ENCODE results near the gene MICAL2.

Gene MICAL2

DNA sequence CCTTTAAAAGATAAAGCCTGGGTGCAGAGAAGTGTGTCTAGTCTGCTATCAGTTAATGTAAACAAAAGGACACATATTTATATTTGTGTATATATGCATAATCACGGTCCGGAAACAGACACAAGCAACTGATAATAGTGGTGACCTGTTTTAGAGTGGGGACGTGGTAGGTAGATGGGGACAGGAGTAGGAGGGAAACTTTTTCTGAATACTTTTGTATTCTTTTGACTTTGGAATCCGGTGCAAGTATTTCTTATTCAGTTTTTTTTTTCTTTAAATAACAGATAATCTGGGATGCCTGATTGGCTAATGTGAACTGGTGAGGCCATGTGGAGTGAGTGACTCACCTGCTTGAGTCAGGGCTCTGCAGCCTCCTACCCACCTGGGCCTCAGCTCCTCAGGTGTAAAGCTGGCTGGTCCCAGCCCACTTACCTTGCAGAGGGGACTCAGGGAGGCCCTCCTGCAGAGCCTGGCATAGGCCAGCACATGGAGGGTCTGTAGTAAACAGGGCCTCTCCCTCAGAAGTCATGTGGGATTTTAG, 15.3 kb downstream of the MICAL2 start:
- H3K4me3 ChIP-seq (ENCODE audit: low read depth, low read length), result no peak overlapping the region
- TF ChIP-seq, protein P1, sequence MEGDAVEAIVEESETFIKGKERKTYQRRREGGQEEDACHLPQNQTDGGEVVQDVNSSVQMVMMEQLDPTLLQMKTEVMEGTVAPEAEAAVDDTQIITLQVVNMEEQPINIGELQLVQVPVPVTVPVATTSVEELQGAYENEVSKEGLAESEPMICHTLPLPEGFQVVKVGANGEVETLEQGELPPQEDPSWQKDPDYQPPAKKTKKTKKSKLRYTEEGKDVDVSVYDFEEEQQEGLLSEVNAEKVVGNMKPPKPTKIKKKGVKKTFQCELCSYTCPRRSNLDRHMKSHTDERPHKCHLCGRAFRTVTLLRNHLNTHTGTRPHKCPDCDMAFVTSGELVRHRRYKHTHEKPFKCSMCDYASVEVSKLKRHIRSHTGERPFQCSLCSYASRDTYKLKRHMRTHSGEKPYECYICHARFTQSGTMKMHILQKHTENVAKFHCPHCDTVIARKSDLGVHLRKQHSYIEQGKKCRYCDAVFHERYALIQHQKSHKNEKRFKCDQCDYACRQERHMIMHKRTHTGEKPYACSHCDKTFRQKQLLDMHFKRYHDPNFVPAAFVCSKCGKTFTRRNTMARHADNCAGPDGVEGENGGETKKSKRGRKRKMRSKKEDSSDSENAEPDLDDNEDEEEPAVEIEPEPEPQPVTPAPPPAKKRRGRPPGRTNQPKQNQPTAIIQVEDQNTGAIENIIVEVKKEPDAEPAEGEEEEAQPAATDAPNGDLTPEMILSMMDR (IDR thresholded peaks at IDR 0.05; ENCODE audit: borderline replicate concordance, insufficient read depth, low read depth, low read length), result no peak

DNA sequence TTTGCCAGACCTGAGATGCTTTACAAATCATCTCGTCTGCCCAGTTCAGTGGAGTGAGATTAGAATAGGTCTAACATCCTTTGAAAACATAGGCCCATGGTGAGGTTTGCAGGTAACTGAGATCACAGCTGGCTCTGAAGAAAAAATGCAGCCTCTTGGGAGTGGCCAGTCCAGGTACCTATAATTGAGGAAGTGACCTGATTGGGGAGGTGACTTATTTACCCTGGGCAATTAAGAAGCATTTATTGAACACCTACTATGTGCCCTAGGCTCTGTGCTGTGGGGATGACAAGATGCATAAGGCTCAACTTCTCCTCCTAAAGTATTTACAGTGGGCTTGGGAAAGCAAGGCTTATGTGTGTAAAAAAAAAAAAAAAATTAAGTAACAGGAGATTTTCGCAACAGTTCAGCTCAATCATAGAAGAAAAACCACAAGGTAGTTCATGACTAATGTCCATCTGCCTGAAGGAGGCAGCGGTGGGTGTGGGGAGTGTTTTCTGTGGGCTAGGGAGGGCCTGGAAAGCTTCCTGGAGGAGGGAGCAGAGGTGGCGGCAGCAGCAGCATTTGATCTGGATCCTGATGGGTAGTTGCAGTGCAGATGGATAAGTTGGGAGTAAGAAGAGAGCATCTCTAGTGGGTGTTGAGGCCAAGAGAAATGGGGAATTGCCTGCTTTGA, 16.1 kb downstream of the MICAL2 start:
- no peak overlapping the region for H3K4me3 ChIP-seq (ENCODE audit: low read depth, low read length)
- TF ChIP-seq, protein P1 (IDR thresholded peaks at IDR 0.05; ENCODE audit: borderline replicate concordance, insufficient read depth, low read depth, low read length), result no peak

GRCh38 chr11:12127206-12127898, 17.0 kb downstream of the MICAL2 start:
- TF ChIP-seq, protein P1 (IDR thresholded peaks at IDR 0.05; ENCODE audit: borderline replicate concordance, insufficient read depth, low read depth, low read length), result no peak
- H3K4me3 ChIP-seq (ENCODE audit: low read depth, low read length), result no peak overlapping the region

DNA sequence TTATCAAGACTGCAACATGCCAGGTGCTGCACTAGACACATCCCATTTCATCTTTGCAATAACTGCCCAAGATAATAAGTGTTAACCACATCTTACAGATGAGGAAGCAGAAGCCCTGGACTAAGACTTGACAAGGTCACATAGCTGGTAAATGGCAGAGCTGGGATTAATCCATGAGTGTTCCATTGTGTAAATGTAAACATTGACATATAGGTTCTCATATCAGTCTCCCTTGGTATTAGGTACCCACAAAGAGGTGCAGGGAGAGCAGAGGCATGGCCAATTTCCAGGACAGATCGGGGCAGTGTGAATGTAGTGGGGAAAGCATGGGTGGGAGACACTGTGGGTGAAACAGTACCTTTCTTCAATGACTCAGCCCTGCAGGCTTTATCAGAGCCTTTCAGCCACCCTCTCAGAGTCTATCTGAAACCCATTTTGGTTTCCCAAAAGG, 17.9 kb downstream of the MICAL2 start:
- no peak overlapping the region for H3K4me3 ChIP-seq (ENCODE audit: low read depth, low read length)
- TF ChIP-seq, protein P1 (IDR thresholded peaks at IDR 0.05; ENCODE audit: borderline replicate concordance, insufficient read depth, low read depth, low read length), result no peak

GRCh38 chr11:12129227-12129626, 18.8 kb downstream of the MICAL2 start:
- H3K4me3 ChIP-seq (ENCODE audit: low read depth, low read length), result no peak overlapping the region
- TF ChIP-seq, protein P1 (IDR thresholded peaks at IDR 0.05; ENCODE audit: borderline replicate concordance, insufficient read depth, low read depth, low read length), result no peak

- TF ChIP-seq, protein P1 (IDR thresholded peaks at IDR 0.05; ENCODE audit: borderline replicate concordance, insufficient read depth, low read depth, low read length), result no peak
- no peak overlapping the region for H3K4me3 ChIP-seq (ENCODE audit: low read depth, low read length)
Observed at GRCh38 chr11:12130180-12130980, 20.0 kb downstream of the MICAL2 start.

All from GM12875 (cell line).